Skeletal muscle satellite cell (primary cell): Measurements from ENCODE around the gene CAPN5.

Experiments used
- H3K27me3 ChIP-seq: 2 replicates; pipeline ENCODE4 v1.7.0; 2013; ENCODE audit warnings: low read length; ENCODE audit not compliant: control insufficient read depth, insufficient read depth
- H3K36me3 ChIP-seq: 2 replicates; pipeline ENCODE4 v1.7.0; 2013; ENCODE audit warnings: mild to moderate bottlenecking, control low read depth, low read length; ENCODE audit not compliant: insufficient read depth
- H3K4me1 ChIP-seq: 2 replicates; pipeline ENCODE4 v1.7.0; 2013; ENCODE audit warnings: low read length; ENCODE audit not compliant: control insufficient read depth, insufficient read depth
- H3K4me2 ChIP-seq: 2 replicates; pipeline ENCODE4 v1.7.0; 2013; ENCODE audit warnings: mild to moderate bottlenecking, low read length
- H3K4me3 ChIP-seq: 2 replicates; pipeline ENCODE4 v1.7.0; 2013; ENCODE audit warnings: low read length
- H3K9ac ChIP-seq: 2 replicates; pipeline ENCODE4 v1.7.0; 2013; ENCODE audit warnings: mild to moderate bottlenecking, low read depth, low read length, moderate library complexity
- H3K9me3 ChIP-seq: replicated peaks from 2 replicates; pipeline ENCODE4 v1.7.0; 2013; ENCODE audit warnings: mild to moderate bottlenecking, control low read depth, low read length

CAPN5 gene

GRCh38 chr11:77166021-77166420 lies 99.2 kb downstream of the CAPN5 start:
- Histone ChIP-seq H3K27me3 (peaks cover 37% of the 10 kb centered on the region), H3K4me2 (no peak overlapping the region)

DNA sequence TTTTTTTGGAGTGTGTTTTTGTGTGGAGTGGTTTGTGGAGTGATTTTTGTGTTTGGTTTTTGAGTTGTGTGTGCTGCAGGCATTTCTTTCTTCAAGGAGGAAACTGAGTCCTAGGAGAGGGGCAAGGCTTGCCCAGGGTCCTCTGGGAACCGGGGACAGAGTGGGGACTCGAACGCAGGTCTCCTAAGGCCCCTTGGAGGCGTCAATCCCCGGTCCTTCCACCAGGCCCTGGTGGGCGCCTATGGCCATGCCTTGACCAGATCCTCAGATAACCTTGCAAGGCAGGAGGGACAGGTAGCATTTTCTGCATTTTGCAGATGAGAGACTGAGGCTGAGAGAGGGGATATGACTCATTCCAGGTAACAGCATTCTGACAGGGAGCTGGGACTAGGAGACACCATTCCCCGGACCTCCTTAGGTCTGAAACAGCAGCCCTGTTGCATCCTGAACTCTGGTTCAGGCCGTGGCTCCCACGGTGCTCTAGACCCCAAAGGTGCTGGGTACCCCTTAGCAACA lies 100.4 kb downstream of the CAPN5 start:
- no peaks in the 10 kb centered on the region for H3K36me3 ChIP-seq
- H3K9ac ChIP-seq: no peak overlapping the region
- no peaks in the 10 kb centered on the region for H3K9me3 ChIP-seq
- H3K27me3 ChIP-seq: peaks cover 26% of the 10 kb centered on the region
- H3K4me2 ChIP-seq: no peak overlapping the region
- no peak overlapping the region for H3K4me3 ChIP-seq
- no peaks in the 10 kb centered on the region for H3K4me1 ChIP-seq

More at GRCh38 chr11:77166021-77166420, 99.2 kb downstream of the CAPN5 start:
- H3K4me1 ChIP-seq: no peaks in the 10 kb centered on the region
- H3K36me3 ChIP-seq: no peaks in the 10 kb centered on the region
- no peak overlapping the region for H3K4me3 ChIP-seq
- H3K9ac ChIP-seq: no peak overlapping the region
- no peaks in the 10 kb centered on the region for H3K9me3 ChIP-seq

- H3K4me3 ChIP-seq: no peak overlapping the region
Observed at GRCh38 chr11:77167791-77168190, 101.0 kb downstream of the CAPN5 start.

GRCh38 chr11:77170107-77170506 lies 103.3 kb downstream of the CAPN5 start:
- Histone ChIP-seq H3K4me2 (no peak overlapping the region), H3K27me3 (peaks cover 21% of the 10 kb centered on the region), H3K4me3 (no peak overlapping the region), H3K9ac (no peak overlapping the region), H3K4me1 (no peaks in the 10 kb centered on the region), H3K9me3 (no peaks in the 10 kb centered on the region), H3K36me3 (no peaks in the 10 kb centered on the region)

More at GRCh38 chr11:77167791-77168190, 101.0 kb downstream of the CAPN5 start:
- no peak overlapping the region for H3K4me2 ChIP-seq
- no peak overlapping the region for H3K9ac ChIP-seq
- H3K4me1 ChIP-seq: no peaks in the 10 kb centered on the region
- no peaks in the 10 kb centered on the region for H3K36me3 ChIP-seq
- H3K27me3 ChIP-seq: peaks cover 22% of the 10 kb centered on the region
- no peaks in the 10 kb centered on the region for H3K9me3 ChIP-seq

DNA sequence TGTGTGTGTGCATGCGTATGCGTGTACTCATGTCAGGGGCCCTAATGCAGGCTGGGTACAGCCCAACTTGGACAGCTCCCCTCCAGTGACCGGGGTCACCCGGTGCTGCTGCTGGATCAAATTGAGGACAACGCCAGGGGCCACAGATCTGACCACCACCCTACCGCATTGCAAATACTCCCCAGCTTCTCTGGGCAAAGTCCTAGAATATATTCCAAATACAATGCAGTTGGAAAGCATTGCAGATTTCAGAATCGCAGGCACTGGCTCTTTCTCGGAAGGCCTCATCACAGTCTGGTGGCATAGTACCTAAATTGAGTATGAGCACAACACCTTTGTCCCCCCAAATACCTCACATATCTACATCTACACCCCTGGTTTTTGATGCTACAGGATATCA lies 104.5 kb downstream of the CAPN5 start:
- Histone ChIP-seq H3K4me1 (peaks cover 7% of the 10 kb centered on the region), H3K4me3 (no peak overlapping the region), H3K27me3 (peaks cover 28% of the 10 kb centered on the region), H3K9ac (no peak overlapping the region), H3K36me3 (no peaks in the 10 kb centered on the region), H3K9me3 (no peaks in the 10 kb centered on the region), H3K4me2 (no peak overlapping the region)

DNA sequence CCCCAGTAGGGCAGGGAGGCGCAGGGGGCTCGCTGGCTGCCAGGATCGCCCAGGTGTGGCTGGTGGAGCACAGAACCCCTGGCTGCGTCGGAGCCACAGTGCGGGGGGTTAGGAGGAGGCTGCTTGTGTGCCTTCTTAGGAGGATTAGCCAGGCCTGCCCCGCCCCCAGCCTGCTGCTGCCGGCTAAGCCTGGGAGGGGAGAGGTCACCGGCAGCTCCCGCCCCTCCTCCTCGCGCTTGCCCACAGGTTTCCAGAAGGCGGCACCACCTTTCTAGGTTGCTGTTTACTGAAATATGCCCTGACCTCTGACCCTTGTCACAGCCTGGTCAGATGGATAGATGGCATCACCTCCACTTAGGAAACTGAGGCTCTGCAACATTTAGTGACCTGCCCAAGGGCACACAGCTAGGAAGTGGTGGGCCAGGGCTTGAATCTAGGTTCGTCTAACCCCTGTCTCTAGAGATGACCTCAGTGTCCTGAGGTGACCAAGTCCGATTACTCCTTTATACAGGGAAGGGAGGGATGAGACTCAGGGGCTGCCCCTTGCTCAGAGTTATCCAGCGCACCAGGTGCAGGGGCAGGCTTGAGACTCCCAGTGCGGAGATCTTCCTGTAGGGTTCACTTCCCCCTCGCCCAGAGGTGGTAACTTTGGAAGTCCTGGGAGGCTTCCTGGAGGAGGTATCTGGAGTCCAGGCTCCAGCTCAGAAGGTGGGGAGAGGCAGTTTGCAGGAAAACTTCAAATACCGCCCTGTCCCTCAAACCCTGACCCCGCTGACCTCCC lies 105.3 kb downstream of the CAPN5 start:
- peaks cover 7% of the 10 kb centered on the region for H3K4me1 ChIP-seq
- H3K4me3 ChIP-seq: no peak overlapping the region
- no peak overlapping the region for H3K9ac ChIP-seq
- H3K9me3 ChIP-seq: no peaks in the 10 kb centered on the region
- no peak overlapping the region for H3K4me2 ChIP-seq
- peaks cover 28% of the 10 kb centered on the region for H3K27me3 ChIP-seq
- H3K36me3 ChIP-seq: no peaks in the 10 kb centered on the region

- Histone ChIP-seq H3K4me3 (no peak overlapping the region), H3K9ac (no peak overlapping the region), H3K36me3 (no peaks in the 10 kb centered on the region), H3K4me1 (peaks cover 7% of the 10 kb centered on the region), H3K9me3 (no peaks in the 10 kb centered on the region), H3K4me2 (no peak overlapping the region), H3K27me3 (peaks cover 23% of the 10 kb centered on the region)
Observed at GRCh38 chr11:77172666-77172982, 105.9 kb downstream of the CAPN5 start.

- peaks cover 25% of the 10 kb centered on the region for H3K27me3 ChIP-seq
- no peaks in the 10 kb centered on the region for H3K9me3 ChIP-seq
- peaks cover 7% of the 10 kb centered on the region for H3K4me1 ChIP-seq
- H3K36me3 ChIP-seq: no peaks in the 10 kb centered on the region
- H3K9ac ChIP-seq: no peak overlapping the region
- H3K4me2 ChIP-seq: no peak overlapping the region
- no peak overlapping the region for H3K4me3 ChIP-seq
Observed at GRCh38 chr11:77173494-77173893, 106.7 kb downstream of the CAPN5 start.

GRCh38 chr11:77174559-77174958 lies 107.8 kb downstream of the CAPN5 start:
- H3K4me1 ChIP-seq: peaks cover 7% of the 10 kb centered on the region
- H3K27me3 ChIP-seq: peaks cover 26% of the 10 kb centered on the region
- no peaks in the 10 kb centered on the region for H3K9me3 ChIP-seq
- no peak overlapping the region for H3K4me3 ChIP-seq
- H3K4me2 ChIP-seq: no peak overlapping the region
- H3K36me3 ChIP-seq: no peaks in the 10 kb centered on the region
- H3K9ac ChIP-seq: no peak overlapping the region

GRCh38 chr11:77175021-77175842 lies 108.5 kb downstream of the CAPN5 start:
- peaks cover 7% of the 10 kb centered on the region for H3K4me1 ChIP-seq
- H3K4me2 ChIP-seq: no peak overlapping the region
- H3K27me3 ChIP-seq: peaks cover 31% of the 10 kb centered on the region
- no peak overlapping the region for H3K4me3 ChIP-seq
- no peak overlapping the region for H3K9ac ChIP-seq
- H3K9me3 ChIP-seq: no peaks in the 10 kb centered on the region
- H3K36me3 ChIP-seq: no peaks in the 10 kb centered on the region
